NCI-H82 treated with DMSO at 0.1 percent for 48 hours (cell line): ENCODE measurements around the gene DACH1.

ENCODE experiments used
- DNase-seq: peaks from one replicate; lab custom pipeline; 2025; ENCODE audit not compliant: unreplicated experiment; lab: John Stamatoyannopoulos, UW

Gene DACH1

GRCh38 chr13:71430681-71431080 is 436.3 kb downstream of the DACH1 start:
- DNase-seq = no peak

GRCh38 chr13:71417205-71417604 is 449.8 kb downstream of the DACH1 start:
- DNase-seq = no peak

- no peak for DNase-seq
Observed at GRCh38 chr13:71412231-71412630, 454.8 kb downstream of the DACH1 start.

GRCh38 chr13:71408416-71408815 is 458.6 kb downstream of the DACH1 start:
- DNase-seq = no peak

GRCh38 chr13:71399631-71400215 is 467.3 kb downstream of the DACH1 start:
- DNase-seq = no peak

GRCh38 chr13:71396149-71396548 is 470.9 kb downstream of the DACH1 start:
- DNase-seq = no peak

GRCh38 chr13:71395053-71395452 is 472.0 kb downstream of the DACH1 start:
- DNase-seq = no peak

- DNase-seq = no peak
Observed at GRCh38 chr13:71394176-71394575, 472.8 kb downstream of the DACH1 start.
